ENCODE results near the gene F5. TPM values are rescaled to one million over a fixed set of nuclear protein-coding genes. Genes with fewer than 3 reads are reported as not detected.

F5 gene
- total and polyA plus RNA-seq, 2 experiments from 2014 or later: 0.16 TPM; not detected in 1

- Mint-ChIP-seq H3K4me3 (no peak overlapping the region), H3K27ac (no peak overlapping the region), H3K4me1 (peaks cover 2% of the 10 kb centered on the region), H3K27me3 (ENCODE audit: insufficient read depth, low read depth, poor library complexity) (no peaks in the 10 kb centered on the region), H3K9me3 (no peaks in the 10 kb centered on the region), H3K36me3 (ENCODE audit: low read depth) (no peaks in the 10 kb centered on the region)
- Histone ChIP-seq H3K9me2 (ENCODE audit: insufficient read depth) (no peaks in the 10 kb centered on the region), H3F3A (replicated peaks; ENCODE audit: low read depth) (no peaks in the 10 kb centered on the region), H3K4me3 (no peak overlapping the region), H3K4me2 (no peak overlapping the region), H3K36me3 (ENCODE audit: insufficient read depth) (no peaks in the 10 kb centered on the region), H3K4me1 (ENCODE audit: insufficient read depth) (no peaks in the 10 kb centered on the region; the same call in 1 of the 2 replicates), H4K20me1 (replicated peaks; ENCODE audit: insufficient read depth) (no peaks in the 10 kb centered on the region), H2AFZ (no peak overlapping the region), H3K27ac (ENCODE audit: low read depth) (no peak overlapping the region), H3K27me3 (ENCODE audit: insufficient read depth) (no peaks in the 10 kb centered on the region), H3K79me2 (replicated peaks; ENCODE audit: insufficient read depth) (no peaks in the 10 kb centered on the region)
- DNase-seq (ENCODE audit: low spot score) (no peak), ATAC-seq (no peak)
- TF ChIP-seq ZNF462 (CRISPR knock-in tag; IDR thresholded peaks at IDR 0.05) (no peak), ZNF114 (CRISPR knock-in tag; IDR thresholded peaks at IDR 0.05) (no peak), ZNF331 (CRISPR knock-in tag; IDR thresholded peaks at IDR 0.05; ENCODE audit: low read depth) (no peak), NANOG (IDR thresholded peaks at IDR 0.05; ENCODE audit: borderline replicate concordance) (no peak), CREB1 (CRISPR knock-in tag; IDR thresholded peaks at IDR 0.05; ENCODE audit: low read depth) (no peak), POLR2AphosphoS5 (IDR thresholded peaks at IDR 0.05; ENCODE audit: low read depth) (no peak), EZH2phosphoT487 (IDR thresholded peaks at IDR 0.05; ENCODE audit: unreplicated experiment) (no peak), EZH2 (IDR thresholded peaks at IDR 0.05; ENCODE audit: low read depth, unreplicated experiment) (no peak), JUNB (IDR thresholded peaks at IDR 0.05; ENCODE audit: unreplicated experiment) (no peak), ETS1 (IDR thresholded peaks at IDR 0.05) (no peak), STAT1 (IDR thresholded peaks at IDR 0.05; ENCODE audit: unreplicated experiment) (no peak)
- TF ChIP-seq, protein P1, sequence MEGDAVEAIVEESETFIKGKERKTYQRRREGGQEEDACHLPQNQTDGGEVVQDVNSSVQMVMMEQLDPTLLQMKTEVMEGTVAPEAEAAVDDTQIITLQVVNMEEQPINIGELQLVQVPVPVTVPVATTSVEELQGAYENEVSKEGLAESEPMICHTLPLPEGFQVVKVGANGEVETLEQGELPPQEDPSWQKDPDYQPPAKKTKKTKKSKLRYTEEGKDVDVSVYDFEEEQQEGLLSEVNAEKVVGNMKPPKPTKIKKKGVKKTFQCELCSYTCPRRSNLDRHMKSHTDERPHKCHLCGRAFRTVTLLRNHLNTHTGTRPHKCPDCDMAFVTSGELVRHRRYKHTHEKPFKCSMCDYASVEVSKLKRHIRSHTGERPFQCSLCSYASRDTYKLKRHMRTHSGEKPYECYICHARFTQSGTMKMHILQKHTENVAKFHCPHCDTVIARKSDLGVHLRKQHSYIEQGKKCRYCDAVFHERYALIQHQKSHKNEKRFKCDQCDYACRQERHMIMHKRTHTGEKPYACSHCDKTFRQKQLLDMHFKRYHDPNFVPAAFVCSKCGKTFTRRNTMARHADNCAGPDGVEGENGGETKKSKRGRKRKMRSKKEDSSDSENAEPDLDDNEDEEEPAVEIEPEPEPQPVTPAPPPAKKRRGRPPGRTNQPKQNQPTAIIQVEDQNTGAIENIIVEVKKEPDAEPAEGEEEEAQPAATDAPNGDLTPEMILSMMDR (conservative IDR thresholded peaks at IDR 0.05; ENCODE audit: low read depth in 2 of 2): no peak
- TF ChIP-seq, protein P2, sequence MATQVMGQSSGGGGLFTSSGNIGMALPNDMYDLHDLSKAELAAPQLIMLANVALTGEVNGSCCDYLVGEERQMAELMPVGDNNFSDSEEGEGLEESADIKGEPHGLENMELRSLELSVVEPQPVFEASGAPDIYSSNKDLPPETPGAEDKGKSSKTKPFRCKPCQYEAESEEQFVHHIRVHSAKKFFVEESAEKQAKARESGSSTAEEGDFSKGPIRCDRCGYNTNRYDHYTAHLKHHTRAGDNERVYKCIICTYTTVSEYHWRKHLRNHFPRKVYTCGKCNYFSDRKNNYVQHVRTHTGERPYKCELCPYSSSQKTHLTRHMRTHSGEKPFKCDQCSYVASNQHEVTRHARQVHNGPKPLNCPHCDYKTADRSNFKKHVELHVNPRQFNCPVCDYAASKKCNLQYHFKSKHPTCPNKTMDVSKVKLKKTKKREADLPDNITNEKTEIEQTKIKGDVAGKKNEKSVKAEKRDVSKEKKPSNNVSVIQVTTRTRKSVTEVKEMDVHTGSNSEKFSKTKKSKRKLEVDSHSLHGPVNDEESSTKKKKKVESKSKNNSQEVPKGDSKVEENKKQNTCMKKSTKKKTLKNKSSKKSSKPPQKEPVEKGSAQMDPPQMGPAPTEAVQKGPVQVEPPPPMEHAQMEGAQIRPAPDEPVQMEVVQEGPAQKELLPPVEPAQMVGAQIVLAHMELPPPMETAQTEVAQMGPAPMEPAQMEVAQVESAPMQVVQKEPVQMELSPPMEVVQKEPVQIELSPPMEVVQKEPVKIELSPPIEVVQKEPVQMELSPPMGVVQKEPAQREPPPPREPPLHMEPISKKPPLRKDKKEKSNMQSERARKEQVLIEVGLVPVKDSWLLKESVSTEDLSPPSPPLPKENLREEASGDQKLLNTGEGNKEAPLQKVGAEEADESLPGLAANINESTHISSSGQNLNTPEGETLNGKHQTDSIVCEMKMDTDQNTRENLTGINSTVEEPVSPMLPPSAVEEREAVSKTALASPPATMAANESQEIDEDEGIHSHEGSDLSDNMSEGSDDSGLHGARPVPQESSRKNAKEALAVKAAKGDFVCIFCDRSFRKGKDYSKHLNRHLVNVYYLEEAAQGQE (IDR thresholded peaks at IDR 0.05; ENCODE audit: unreplicated experiment): no peak
Observed at GRCh38 chr1:169517558-169518186, 68.6 kb downstream of the F5 start.
